ENCODE data around the gene ZNF583. TPM values are rescaled to one million over a fixed set of nuclear protein-coding genes. Genes with fewer than 3 reads are reported as not detected.

Gene ZNF583
- total and polyA plus RNA-seq, 2 of the 8 experiments (the other 6 are each of a cell fraction or from before 2014, with no cell fraction given): 0.48 to 2.8 TPM

DNA sequence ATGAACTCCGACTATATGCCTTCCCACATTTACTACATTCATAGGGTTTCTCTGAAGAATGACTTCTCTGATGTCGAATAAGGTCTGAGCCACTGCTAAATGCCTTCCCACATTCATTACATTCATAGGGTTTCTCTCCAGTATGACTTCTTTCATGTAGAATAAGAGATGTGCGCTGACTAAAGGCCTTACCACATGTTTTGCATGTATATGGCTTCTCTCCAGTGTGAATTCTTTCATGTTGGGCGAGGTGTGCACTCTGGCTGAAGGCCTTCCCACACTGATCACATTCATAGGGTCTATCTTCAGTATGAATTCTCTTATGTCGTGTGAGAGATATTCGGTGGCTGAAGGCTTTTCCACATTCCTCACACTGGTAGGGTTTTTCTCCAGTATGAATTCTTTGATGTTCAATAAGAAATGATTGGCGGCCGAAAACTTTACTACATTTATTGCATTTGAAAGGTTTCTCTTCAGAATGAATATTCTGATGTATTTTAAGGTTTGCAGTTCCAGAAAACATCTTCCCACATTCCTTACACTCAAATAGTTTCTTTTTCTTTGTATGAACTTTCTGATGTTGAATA is 37.2 kb downstream of the ZNF583 start:
- H3K56ac ChIP-seq (replicated peaks; ENCODE audit: insufficient read length, low read depth, low read length): no peak overlapping the region
- no peak overlapping the region for H3K4me2 ChIP-seq (ENCODE audit: insufficient read depth in 1 of 2, low read depth in 2 of 2, low read length in 2 of 2)
- H4K8ac ChIP-seq (ENCODE audit: extremely low read depth, insufficient read depth, low read length): no peak overlapping the region; the same call in 1 of the 2 replicates
- no peak overlapping the region for H3K23ac ChIP-seq (ENCODE audit: insufficient read length)
- H2BK12ac ChIP-seq (ENCODE audit: low read depth, low read length): no peak overlapping the region
- peaks cover 69 to 72% of the 10 kb centered on the region in 2 experiments for H3K9me3 ChIP-seq (ENCODE audit: insufficient read depth in 2 of 2, low read depth in 1 of 2, low read length in 1 of 2)
- no peaks in the 10 kb centered on the region for H3K4me1 ChIP-seq (replicated peaks in 1 of 4; ENCODE audit: control insufficient read depth in 3 of 4, insufficient read depth in 4 of 4, low read length in 3 of 4)
- no peak overlapping the region for H3K14ac ChIP-seq (ENCODE audit: insufficient read length)
- no peak for DNase-seq (ENCODE audit: low read depth in 1 of 2, low spot score in 2 of 2)
- no peak overlapping the region for H2BK5ac ChIP-seq (ENCODE audit: low read depth, low read length)
- H3K18ac ChIP-seq (ENCODE audit: extremely low read depth, low read length): no peak overlapping the region
- no peak overlapping the region for H2BK20ac ChIP-seq (ENCODE audit: low read length)
- H3K23me2 ChIP-seq (ENCODE audit: low read depth, low read length): no peaks in the 10 kb centered on the region
- H2BK120ac ChIP-seq (replicated peaks; ENCODE audit: low read depth, low read length): no peak overlapping the region
- H3K27me3 ChIP-seq (replicated peaks in 1 of 4; ENCODE audit: control insufficient read depth in 3 of 4, extremely low read depth in 1 of 4, insufficient read depth in 3 of 4, low read length in 3 of 4): no peaks in the 10 kb centered on the region
- H2AK5ac ChIP-seq (ENCODE audit: low read depth, low read length): no peak overlapping the region
- H3K79me2 ChIP-seq (ENCODE audit: control insufficient read depth in 1 of 2, insufficient read depth in 2 of 2, low read length in 2 of 2): no peaks in the 10 kb centered on the region
- TF ChIP-seq ZNF274 (IDR thresholded peaks at IDR 0.05; ENCODE audit: borderline replicate concordance, extremely low read depth, low read length) (peak; percentile 95), TCF12 (IDR thresholded peaks at IDR 0.05; ENCODE audit: low read depth, low read length) (no peak)
- no peaks in the 10 kb centered on the region for H3K79me1 ChIP-seq (ENCODE audit: low read depth, low read length)
- H2AFZ ChIP-seq (ENCODE audit: low read length): no peak overlapping the region
- FAIRE-seq: no peak
- 90% methylated on average over 8 of the region's 8 CpGs; no CpG with 5 or more reads in 1 of the 2 experiments for WGBS, 2 experiments (ENCODE audit: extremely low coverage in 1 of 2, insufficient coverage in 1 of 2, insufficient read length in 1 of 2, insufficient replicate concordance in 2 of 2, low coverage in 1 of 2, low lambda C conversion rate in 2 of 2, missing lambda C conversion rate in 1 of 2)
- H2BK15ac ChIP-seq (ENCODE audit: low read length): no peak overlapping the region
- POLR2A ChIA-PET (ENCODE audit: partially characterized antibody): no interaction called here
- no peak overlapping the region for H4K91ac ChIP-seq (replicated peaks; ENCODE audit: insufficient read length, low read length)
- no peak overlapping the region for H3K27ac ChIP-seq (ENCODE audit: low read depth, low read length)
- no peak overlapping the region for H3K9ac ChIP-seq (replicated peaks in 1 of 4; ENCODE audit: extremely low read depth in 1 of 4, low read depth in 3 of 4, low read length in 3 of 4)
- H4K20me1 ChIP-seq (replicated peaks in 1 of 2; ENCODE audit: control insufficient read depth in 1 of 2, insufficient read depth in 2 of 2, low read length in 2 of 2): no peaks in the 10 kb centered on the region
- H3K36me3 ChIP-seq (ENCODE audit: control insufficient read depth in 2 of 4, insufficient read depth in 4 of 4, low read length in 3 of 4): peaks cover 0 to 30% (median 13%) of the 10 kb centered on the region in 4 experiments; a peak in 5 of 8 replicates
- H4K5ac ChIP-seq (ENCODE audit: insufficient read length, low read depth, low read length): no peak overlapping the region
- peak overlapping the region in 1 of 4 experiments; percentile 13; a peak in 1 of 8 replicates for H3K4me3 ChIP-seq (ENCODE audit: extremely low read depth in 1 of 4, insufficient read depth in 2 of 4, low read depth in 3 of 4, low read length in 4 of 4)
- CTCF ChIA-PET (ENCODE audit: partially characterized antibody): no interaction called here
- H3K4ac ChIP-seq (replicated peaks; ENCODE audit: insufficient read length, low read depth, low read length): no peak overlapping the region

Data from H1 (cell line).